22Rv1 (cell line): Measurements from ENCODE around the gene CUL9.

Source experiments
- ZFX ChIP-seq: fragments of 450-650 bp; IDR thresholded peaks from 2 replicates; pipeline ENCODE4 v1.6.1; 2017; ENCODE audit warnings: antibody characterized with exemption, borderline replicate concordance
- TF ChIP-seq, protein P1 (sequence below): fragments of 450-650 bp; IDR thresholded peaks from 2 replicates; pipeline ENCODE4 v1.5.1; 2017; ENCODE audit warnings: mild to moderate bottlenecking

DNA sequence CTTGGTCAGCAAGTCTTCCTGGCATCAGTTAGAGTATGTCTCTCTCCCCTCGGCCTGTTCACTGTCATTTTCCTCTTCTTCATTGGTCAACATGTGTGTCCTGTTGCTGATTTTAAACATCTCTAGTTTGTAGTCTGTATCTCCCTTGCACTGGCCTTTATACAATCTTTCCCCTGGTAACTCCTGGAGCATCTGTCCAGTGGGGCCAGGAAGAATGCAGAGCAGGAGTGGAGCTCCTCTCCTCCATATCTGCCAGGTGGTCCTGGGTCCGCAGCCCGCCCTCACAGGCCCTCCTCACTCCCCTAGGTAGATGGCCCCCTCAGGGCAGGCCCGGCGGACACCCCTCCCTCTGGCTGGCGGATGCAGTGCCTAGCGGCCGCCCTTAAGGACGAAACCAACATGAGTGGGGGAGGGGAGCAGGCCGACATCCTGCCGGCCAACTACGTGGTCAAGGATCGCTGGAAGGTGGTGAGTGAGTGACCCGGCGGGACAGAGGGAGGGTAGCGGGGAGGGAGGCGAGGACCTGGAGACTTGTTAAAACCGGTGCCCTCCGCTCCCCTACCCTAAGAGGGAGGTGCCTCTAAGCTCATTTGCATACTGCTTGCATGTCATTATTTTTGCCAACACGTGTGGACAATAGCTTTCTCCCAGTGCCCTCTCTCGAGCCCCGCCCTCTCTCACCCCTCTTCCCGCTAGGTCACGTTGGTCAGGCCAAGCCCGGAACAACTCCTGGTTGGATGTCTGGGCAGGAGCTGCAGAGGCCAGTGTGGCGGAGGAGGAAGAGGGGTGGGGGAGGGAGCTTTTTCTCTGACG lies 64.5 kb downstream of the CUL9 start:
- no peak for TF ChIP-seq ZFX
- TF ChIP-seq, protein P1, sequence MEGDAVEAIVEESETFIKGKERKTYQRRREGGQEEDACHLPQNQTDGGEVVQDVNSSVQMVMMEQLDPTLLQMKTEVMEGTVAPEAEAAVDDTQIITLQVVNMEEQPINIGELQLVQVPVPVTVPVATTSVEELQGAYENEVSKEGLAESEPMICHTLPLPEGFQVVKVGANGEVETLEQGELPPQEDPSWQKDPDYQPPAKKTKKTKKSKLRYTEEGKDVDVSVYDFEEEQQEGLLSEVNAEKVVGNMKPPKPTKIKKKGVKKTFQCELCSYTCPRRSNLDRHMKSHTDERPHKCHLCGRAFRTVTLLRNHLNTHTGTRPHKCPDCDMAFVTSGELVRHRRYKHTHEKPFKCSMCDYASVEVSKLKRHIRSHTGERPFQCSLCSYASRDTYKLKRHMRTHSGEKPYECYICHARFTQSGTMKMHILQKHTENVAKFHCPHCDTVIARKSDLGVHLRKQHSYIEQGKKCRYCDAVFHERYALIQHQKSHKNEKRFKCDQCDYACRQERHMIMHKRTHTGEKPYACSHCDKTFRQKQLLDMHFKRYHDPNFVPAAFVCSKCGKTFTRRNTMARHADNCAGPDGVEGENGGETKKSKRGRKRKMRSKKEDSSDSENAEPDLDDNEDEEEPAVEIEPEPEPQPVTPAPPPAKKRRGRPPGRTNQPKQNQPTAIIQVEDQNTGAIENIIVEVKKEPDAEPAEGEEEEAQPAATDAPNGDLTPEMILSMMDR, result no peak
